Neural cell (in vitro differentiated cells): Measurements from ENCODE around the gene FSD2. TPM values are rescaled to one million over a fixed set of nuclear protein-coding genes. Genes with fewer than 3 reads are reported as not detected.
"Not testable (repeated sequence)": the region's sequence is repeated elsewhere in the genome, so short reads cannot be mapped to it uniquely, and the experiment has no call there.

Experiments
- H2AFZ ChIP-seq: fragments of 200-600, 300-800 bp; sonication (generic), shearing (Covaris generic); 2 replicates; pipeline ENCODE4 v1.6.0; 2014; ENCODE audit warnings: low read depth, mild to moderate bottlenecking, antibody characterized with exemption, low read length, moderate library complexity
- H3F3A ChIP-seq: fragments of 200-600 bp; shearing (Covaris generic); 2 replicates; pipeline ENCODE4 v1.6.1; 2016; ENCODE audit warnings: mild to moderate bottlenecking, moderate library complexity, mixed read lengths, antibody characterized with exemption, low read length; ENCODE audit not compliant: insufficient read depth, poor library complexity, severe bottlenecking
- H3K27ac ChIP-seq: fragments of 200-600, 300-800 bp; sonication (generic), shearing (Covaris generic); 2 replicates; pipeline ENCODE4 v1.5.1; 2014; ENCODE audit warnings: mild to moderate bottlenecking, low read length, moderate library complexity
- H3K27me3 ChIP-seq: fragments of 300-800, 200-600 bp; sonication (generic), shearing (Covaris generic); 2 replicates; pipeline ENCODE4 v1.6.0; 2014; ENCODE audit warnings: mild to moderate bottlenecking, low read depth, low read length, moderate library complexity; ENCODE audit not compliant: insufficient read depth
- H3K36me3 ChIP-seq: fragments of 300-800, 200-600 bp; sonication (generic), shearing (Covaris generic); 2 replicates; pipeline ENCODE4 v1.5.1; 2014; ENCODE audit warnings: mild to moderate bottlenecking, antibody characterized with exemption, low read length, moderate library complexity; ENCODE audit not compliant: insufficient read depth
- H3K4me2 ChIP-seq: fragments of 300-800, 200-600 bp; sonication (generic), shearing (Covaris generic); 2 replicates; pipeline ENCODE4 v1.6.0; 2014; ENCODE audit warnings: mild to moderate bottlenecking, low read length
- H3K4me3 ChIP-seq: fragments of 300-800, 200-600 bp; sonication (generic), shearing (Covaris generic); 2 replicates; pipeline ENCODE4 v1.5.1; 2014; ENCODE audit warnings: mild to moderate bottlenecking, low read length, moderate library complexity
- H3K79me2 ChIP-seq: fragments of 200-600 bp; shearing (Covaris generic); replicated peaks from 2 replicates; pipeline ENCODE4 v1.6.0; 2014; ENCODE audit warnings: mild to moderate bottlenecking, low read length, moderate library complexity; ENCODE audit not compliant: insufficient read depth
- H3K9ac ChIP-seq: fragments of 300-800, 200-600 bp; sonication (generic), shearing (Covaris generic); 2 replicates; pipeline ENCODE4 v1.6.1; 2016; ENCODE audit warnings: mild to moderate bottlenecking, low read length, mixed read lengths
- H3K9me2 ChIP-seq: fragments of 200-600 bp; shearing (Covaris generic); 2 replicates; pipeline ENCODE4 v1.6.1; 2016; ENCODE audit warnings: mild to moderate bottlenecking, low read length, mixed read lengths; ENCODE audit not compliant: insufficient read depth
- H3K9me3 ChIP-seq: fragments of 200-600, 300-800 bp; sonication (generic), shearing (Covaris generic); 2 replicates; pipeline ENCODE4 v1.6.1; 2016; ENCODE audit warnings: mild to moderate bottlenecking, mixed run types, low read length, moderate library complexity, mixed read lengths
- H4K20me1 ChIP-seq: fragments of 200-600 bp; shearing (Covaris generic); 2 replicates; pipeline ENCODE4 v1.6.1; 2016; ENCODE audit warnings: mild to moderate bottlenecking, mixed run types; ENCODE audit not compliant: insufficient read depth
- CTCF ChIP-seq: fragments of 450-650 bp; IDR thresholded peaks from 2 replicates; pipeline ENCODE4 v1.5.1; 2014; ENCODE audit warnings: antibody characterized with exemption, mild to moderate bottlenecking, moderate library complexity; ENCODE audit not compliant: poor library complexity, severe bottlenecking
- EP300 ChIP-seq: fragments of 450-650 bp; conservative IDR thresholded peaks from 2 replicates; pipeline ENCODE4 v1.6.1; 2014; ENCODE audit warnings: antibody characterized with exemption, mild to moderate bottlenecking, moderate library complexity; ENCODE audit not compliant: poor library complexity, severe bottlenecking
- EZH2 ChIP-seq: fragments of 200-600, 300-800 bp; shearing (Covaris generic), sonication (generic); IDR thresholded peaks from 2 replicates; pipeline ENCODE4 v1.6.1; 2014; ENCODE audit warnings: antibody characterized with exemption, low read length, borderline replicate concordance, mild to moderate bottlenecking; ENCODE audit not compliant: insufficient read depth, poor library complexity, severe bottlenecking
- MXI1 ChIP-seq: fragments of 450-650 bp; conservative IDR thresholded peaks from 2 replicates; pipeline ENCODE4 v1.6.1; 2014; ENCODE audit warnings: antibody characterized with exemption, mild to moderate bottlenecking; ENCODE audit not compliant: poor library complexity, severe bottlenecking
- POLR2AphosphoS5 ChIP-seq: IDR thresholded peaks from 2 replicates; pipeline ENCODE4 v1.6.1; 2012
- RAD21 ChIP-seq: fragments of 450-650 bp; conservative IDR thresholded peaks from 2 replicates; pipeline ENCODE4 v1.6.1; 2014; ENCODE audit warnings: antibody characterized with exemption, mild to moderate bottlenecking, moderate library complexity
- REST ChIP-seq: IDR thresholded peaks from 2 replicates; pipeline ENCODE4 v1.6.1; 2012; ENCODE audit warnings: borderline replicate concordance
- SMC3 ChIP-seq: fragments of 450-650 bp; conservative IDR thresholded peaks from 2 replicates; pipeline ENCODE4 v1.6.1; 2014; ENCODE audit warnings: antibody characterized with exemption, mild to moderate bottlenecking, moderate library complexity; ENCODE audit not compliant: poor library complexity
- TAF1 ChIP-seq: IDR thresholded peaks from 2 replicates; pipeline ENCODE4 v1.6.1; 2012; ENCODE audit warnings: low read depth
- polyA plus RNA-seq: library from polyadenylated mRNA; depleted of rRNA; stranded (reverse); fragments of >200 nt; gene quantifications from 2 replicates; pipeline ENCODE4 v1.2.3, GENCODE V29; 2014

FSD2 gene
- polyA plus RNA-seq, 1 donor from 2014 or later: not detected

- no peaks in the 10 kb centered on the region for H3K27me3 ChIP-seq
- H3K4me2 ChIP-seq: no peak overlapping the region
- TF ChIP-seq REST (no peak), POLR2AphosphoS5 (no peak), EZH2 (no peak), TAF1 (no peak), SMC3 (no peak), EP300 (no peak), CTCF (no peak), RAD21 (no peak), MXI1 (no peak)
- H4K20me1 ChIP-seq: no peaks in the 10 kb centered on the region
- no peaks in the 10 kb centered on the region for H3K36me3 ChIP-seq
- no peak overlapping the region for H2AFZ ChIP-seq
- H3K9me3 ChIP-seq: no peaks in the 10 kb centered on the region
- H3K79me2 ChIP-seq: no peaks in the 10 kb centered on the region
- H3K9ac ChIP-seq: no peak overlapping the region
- H3F3A ChIP-seq: no peaks in the 10 kb centered on the region
- no peaks in the 10 kb centered on the region for H3K9me2 ChIP-seq
- H3K4me3 ChIP-seq: no peak overlapping the region
- no peak overlapping the region for H3K27ac ChIP-seq
Measured at GRCh38 chr15:82823049-82823448, 17.2 kb upstream of the FSD2 start.

- H3F3A ChIP-seq, H3K9me2 ChIP-seq, H3K4me2 ChIP-seq, H2AFZ ChIP-seq, H3K36me3 ChIP-seq, H3K9me3 ChIP-seq, H3K27me3 ChIP-seq, H3K27ac ChIP-seq, H3K4me3 ChIP-seq, H3K79me2 ChIP-seq, H4K20me1 ChIP-seq, H3K9ac ChIP-seq: not testable (repeated sequence)
Measured at GRCh38 chr15:82821851-82822250, 16.0 kb upstream of the FSD2 start.

- H3K27me3 ChIP-seq, H2AFZ ChIP-seq, H3K27ac ChIP-seq, H3K36me3 ChIP-seq, H4K20me1 ChIP-seq, H3K79me2 ChIP-seq, H3F3A ChIP-seq, H3K9me3 ChIP-seq, H3K4me3 ChIP-seq, H3K9ac ChIP-seq, H3K4me2 ChIP-seq, H3K9me2 ChIP-seq: not testable (repeated sequence)
Measured at GRCh38 chr15:82821396-82821795, 15.5 kb upstream of the FSD2 start.
